ENCODE results near the gene ST8SIA2.

The ST8SIA2 gene

DNA sequence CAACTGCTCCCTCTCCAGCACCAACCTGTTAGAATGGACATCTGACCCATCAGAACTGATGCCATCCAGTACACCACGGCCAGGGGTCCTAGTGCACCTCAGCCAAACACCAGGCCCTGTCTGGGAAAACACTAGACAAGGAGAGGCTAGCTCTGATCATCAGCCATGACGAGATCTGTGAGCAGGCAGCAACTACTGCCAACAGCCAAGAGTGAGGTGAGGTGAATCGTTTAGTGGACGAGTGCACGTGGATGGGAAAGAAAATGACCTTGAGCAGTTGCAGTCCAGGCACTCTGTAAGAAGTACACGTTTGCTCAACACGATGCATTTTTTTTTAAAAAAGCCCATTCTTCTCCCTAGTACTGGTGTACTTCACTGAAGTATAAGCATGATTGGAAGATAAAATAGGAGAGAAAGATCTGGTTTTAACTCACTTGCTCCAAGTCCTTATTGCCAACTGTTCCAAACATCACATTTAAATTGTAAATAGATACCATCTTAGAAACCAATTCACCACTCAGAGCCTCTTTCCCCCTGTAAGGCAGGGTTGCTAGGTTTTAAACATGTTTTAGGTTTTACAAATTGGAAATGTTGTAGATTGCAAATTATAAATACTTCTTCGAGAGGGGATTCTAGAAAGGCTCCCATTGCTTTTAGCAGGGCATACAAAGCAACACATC, 5.7 kb downstream of the ST8SIA2 start:
- DNase-seq (ENCODE audit: low spot score), result no peak

DNA sequence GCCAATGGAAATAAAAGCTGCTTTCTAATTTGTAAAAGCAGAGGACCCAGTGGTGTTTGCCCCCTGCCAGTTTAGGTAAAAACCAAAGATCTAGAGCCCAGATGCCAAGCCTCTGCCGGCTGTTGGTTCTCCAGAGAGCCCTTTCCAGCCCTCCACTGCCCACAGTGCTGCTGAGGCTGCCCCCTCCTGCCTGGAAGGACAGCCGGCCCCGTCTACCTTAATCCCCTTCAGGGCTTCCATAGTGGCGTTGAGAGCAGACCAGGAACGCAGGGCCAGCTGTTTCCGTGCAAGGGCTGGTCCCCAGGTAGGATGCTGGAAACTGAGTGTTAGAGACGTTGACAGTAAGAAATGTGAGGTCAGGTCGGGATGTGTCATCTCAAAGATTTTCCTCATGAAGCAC, 6.9 kb downstream of the ST8SIA2 start:
- no peak for DNase-seq (ENCODE audit: low spot score)

DNA sequence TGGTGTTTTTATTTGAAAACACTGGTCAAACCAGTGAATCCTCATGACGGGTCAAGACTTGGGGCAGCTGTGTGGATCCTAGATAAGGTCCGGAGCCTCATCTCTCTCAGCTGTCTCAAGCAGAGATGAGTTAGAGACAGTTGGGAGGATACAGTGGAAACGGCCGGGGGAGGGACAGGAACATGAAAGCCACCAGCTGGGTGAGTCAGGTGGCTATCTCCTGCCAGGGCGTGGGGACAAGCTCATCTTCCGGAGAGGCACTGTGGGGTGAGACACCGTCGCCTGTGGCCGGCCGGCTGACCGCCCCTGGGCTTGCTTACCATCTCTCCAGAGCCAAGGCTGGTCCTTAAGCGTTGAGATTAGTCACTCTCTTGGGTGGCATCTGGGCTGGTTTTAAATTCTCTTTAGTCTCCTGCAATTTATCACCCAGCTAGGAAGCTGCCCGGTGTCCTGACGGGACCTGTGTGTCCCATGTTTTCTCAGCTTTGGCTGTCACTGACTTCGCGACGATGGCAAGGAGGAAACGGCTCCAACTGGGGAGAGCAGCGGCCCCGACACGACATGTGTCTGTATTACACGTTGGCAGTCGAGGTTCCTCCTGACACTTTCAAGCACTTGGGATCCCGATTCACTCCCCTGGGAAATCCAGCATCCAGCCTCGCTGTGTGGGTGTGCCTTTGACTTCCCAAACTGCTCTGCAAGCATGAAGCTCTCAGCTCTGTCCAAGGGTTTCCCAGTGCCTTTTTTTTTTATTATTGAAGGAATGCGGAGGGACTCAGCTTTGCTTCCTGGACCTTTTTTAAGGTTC, 7.5 kb downstream of the ST8SIA2 start:
- no peak for DNase-seq (ENCODE audit: low spot score)

GRCh38 chr15:92402751-92403150, 9.1 kb downstream of the ST8SIA2 start:
- DNase-seq (ENCODE audit: low spot score), result no peak

- no peak for DNase-seq (ENCODE audit: low spot score)
These were observed 12.3 kb downstream of the ST8SIA2 start for GRCh38 chr15:92405942-92406341.

- DNase-seq (ENCODE audit: low spot score), result no peak
These were observed 13.6 kb downstream of the ST8SIA2 start for GRCh38 chr15:92407321-92407720.

DNA sequence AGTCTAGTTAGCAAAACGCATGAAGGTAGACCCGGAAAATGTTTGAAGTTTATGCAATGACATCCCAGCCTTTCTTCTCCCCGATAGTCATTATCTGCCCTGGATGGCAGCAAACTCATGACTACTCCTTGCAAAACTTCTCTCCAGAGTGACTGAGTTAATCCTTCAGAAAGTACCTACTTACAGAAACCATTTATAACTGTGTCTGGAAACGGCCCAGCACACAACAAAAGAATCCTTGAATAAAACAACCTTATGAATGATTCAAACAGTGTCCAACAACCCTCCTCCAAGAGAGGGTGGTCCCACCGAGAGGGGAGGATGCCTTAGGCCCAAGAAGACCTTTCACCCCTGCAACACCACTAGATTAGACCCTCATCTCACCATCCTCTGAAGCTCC, 14.2 kb downstream of the ST8SIA2 start:
- no peak for DNase-seq (ENCODE audit: low spot score)

DNA sequence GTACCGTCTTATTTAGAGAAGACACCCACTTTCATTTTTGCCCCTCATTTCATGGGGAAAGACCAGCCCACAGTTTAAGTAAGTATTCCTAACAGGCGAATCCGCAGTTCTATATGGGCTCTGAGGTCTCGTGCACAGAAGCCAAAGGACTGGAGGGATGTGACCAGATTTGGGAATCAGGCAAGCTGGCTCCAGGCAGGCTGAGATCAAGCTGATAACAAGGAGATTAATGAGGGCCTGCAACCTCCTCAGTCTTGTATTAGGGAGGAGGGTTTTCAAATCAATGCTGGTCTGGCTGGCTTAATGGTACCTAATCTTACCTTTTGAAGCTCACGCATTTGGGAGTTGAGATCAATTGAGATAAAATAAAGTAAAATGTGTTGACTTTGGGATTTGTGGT, 15.3 kb downstream of the ST8SIA2 start:
- no peak for DNase-seq (ENCODE audit: low spot score)

- DNase-seq (ENCODE audit: low spot score), result no peak
These were observed 15.8 kb downstream of the ST8SIA2 start for GRCh38 chr15:92409521-92409920.

DNA sequence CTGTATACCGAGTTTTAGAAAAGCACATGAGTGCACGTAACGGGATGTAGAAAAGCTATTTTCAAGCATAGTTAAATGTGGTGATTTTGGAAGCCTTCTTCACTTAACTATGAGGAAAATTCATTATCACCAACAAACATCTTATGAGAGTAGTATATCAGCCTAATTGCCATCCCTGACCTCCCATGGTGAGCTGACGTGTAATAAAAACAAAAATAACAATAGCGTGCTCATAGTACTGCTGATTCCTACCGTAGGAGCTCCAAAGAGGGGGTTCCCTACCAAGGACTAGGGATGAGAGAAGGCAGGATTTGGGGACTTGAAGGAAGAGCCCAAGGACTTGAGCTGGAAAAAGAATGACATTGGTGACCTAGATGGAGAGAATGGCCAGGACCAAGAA, 16.9 kb downstream of the ST8SIA2 start:
- no peak for DNase-seq (ENCODE audit: low spot score)

DNA sequence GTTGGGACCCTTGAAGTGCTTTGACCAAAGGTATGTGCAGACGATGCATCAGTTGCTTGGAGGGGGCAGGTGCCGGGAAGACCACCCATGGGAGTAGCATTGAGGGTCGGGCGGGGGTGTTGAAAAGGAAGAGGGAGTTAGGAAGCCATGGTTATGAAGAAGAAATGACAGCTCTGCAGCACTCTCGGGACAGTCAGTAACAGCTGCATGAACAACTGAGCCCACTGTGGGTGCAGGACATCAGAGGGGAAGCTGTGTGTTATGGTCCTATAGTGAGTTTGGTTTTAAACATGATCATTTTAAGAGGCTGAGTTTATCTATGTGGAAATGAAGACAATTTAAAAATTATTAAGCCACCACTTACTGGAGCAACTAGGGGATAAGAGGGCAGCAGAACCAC, 17.6 kb downstream of the ST8SIA2 start:
- DNase-seq (ENCODE audit: low spot score), result no peak

- DNase-seq (ENCODE audit: low spot score), result no peak
These were observed 19.8 kb downstream of the ST8SIA2 start for GRCh38 chr15:92413510-92413909.

GRCh38 chr15:92415639-92416297, 22.1 kb downstream of the ST8SIA2 start:
- DNase-seq (ENCODE audit: low spot score), result no peak

DNA sequence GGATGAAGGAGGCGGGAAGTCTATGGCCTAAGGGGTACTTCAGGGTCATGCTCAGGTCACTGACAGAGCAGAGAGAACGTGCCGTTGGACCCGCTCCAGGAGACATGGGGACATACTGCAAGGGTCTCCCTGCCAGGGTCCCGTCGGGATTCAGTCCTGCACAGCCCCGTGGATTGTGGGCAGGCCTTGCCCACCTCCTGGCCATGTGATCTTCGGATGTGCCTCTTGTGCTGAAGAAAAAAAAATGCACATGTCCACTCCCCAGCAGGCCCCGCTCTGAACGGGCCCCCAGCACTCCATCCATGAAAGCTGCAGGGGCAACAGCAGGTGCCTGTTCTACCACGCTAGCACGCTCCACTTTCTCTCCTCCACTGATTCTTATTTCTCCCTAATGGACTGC, 22.9 kb downstream of the ST8SIA2 start:
- no peak for DNase-seq (ENCODE audit: low spot score)

GRCh38 chr15:92417716-92418115, 24.0 kb downstream of the ST8SIA2 start:
- DNase-seq (ENCODE audit: low spot score), result no peak

GRCh38 chr15:92418864-92419263, 25.2 kb downstream of the ST8SIA2 start:
- DNase-seq (ENCODE audit: low spot score), result no peak

GRCh38 chr15:92421976-92422375, 28.3 kb downstream of the ST8SIA2 start:
- no peak for DNase-seq (ENCODE audit: low spot score)

DNA sequence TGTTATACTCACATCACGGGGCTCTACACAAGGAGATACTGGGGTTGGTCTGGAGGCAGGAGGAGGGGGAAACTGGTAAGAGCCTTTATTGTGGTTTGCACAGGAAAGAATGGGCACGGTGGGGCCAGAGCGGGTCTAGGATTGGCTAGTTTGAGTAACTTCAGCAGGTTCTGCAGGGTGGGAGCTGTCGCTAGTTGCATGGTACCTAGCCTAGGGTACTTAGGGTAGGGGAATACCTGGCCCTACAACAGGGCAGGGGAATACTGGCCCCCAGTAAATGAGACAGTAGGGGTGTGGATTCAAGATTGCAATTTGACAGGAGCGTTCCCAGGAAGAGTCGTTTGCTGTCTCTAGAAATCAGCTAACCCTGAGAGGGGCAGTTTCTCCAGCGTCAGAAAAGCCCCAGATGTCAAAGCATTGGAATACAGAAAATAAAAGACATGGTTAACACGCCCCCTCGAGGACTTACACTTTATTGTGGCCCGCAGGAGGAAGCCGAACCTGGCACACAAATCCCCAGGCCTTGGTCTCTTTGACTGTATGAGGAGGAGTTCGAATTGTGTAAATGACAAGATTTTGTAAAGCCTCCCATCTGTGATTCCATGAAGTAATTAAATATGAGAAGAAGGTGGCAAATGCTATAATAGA, 32.0 kb downstream of the ST8SIA2 start:
- no peak for DNase-seq (ENCODE audit: low spot score)

- DNase-seq (ENCODE audit: low spot score), result no peak
These were observed 35.8 kb downstream of the ST8SIA2 start for GRCh38 chr15:92429378-92430068.

GRCh38 chr15:92430069-92430440, 36.4 kb downstream of the ST8SIA2 start:
- no peak for DNase-seq (ENCODE audit: low spot score)

DNA sequence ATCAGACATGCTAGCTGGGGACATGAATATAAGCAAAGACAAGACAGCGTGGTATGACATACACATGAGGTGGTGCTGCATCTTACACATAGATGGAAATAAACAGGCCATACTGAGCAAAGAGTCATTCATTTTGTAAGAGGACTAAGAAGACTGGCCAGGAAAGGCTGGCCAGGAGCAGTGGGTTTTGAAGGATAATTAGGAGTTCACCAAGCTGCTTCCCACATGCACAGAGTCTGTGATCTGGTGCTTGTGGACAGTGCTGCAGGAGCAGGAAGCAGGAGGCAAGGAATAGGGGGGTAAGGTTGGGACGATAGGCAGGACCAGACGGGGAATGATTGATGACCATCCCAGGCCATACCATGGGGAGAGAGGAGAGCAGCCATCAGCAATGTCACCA, 41.5 kb downstream of the ST8SIA2 start:
- no peak for DNase-seq (ENCODE audit: low spot score)

DNA sequence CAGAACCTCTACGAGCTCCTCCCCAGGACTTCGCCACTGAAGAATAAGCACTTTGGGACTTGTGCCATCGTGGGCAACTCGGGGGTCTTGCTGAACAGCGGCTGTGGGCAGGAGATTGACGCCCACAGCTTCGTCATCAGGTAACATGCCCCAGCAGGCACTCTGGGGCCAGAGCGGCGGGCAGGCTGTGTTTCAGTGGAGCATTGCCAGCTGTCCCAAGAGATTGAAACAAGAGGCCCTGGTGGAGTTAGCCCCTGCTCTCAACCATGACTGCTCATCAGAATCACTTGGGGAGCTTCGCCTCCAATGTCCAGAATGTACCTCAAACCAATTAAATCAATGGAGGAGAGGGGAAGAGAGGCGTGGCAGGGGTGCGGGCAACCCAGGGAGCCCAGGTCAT, 44.8 kb downstream of the ST8SIA2 start:
- DNase-seq (ENCODE audit: low spot score), result no peak

Measured in HuH-7.5 (cell line).